DMS53 (cell line): Measurements from ENCODE around the gene KSR2.
"Not testable (repeated sequence)": the region's sequence is repeated elsewhere in the genome, so short reads cannot be mapped to it uniquely, and the experiment has no call there.

Source experiments
- DNase-seq: peaks from one replicate; lab custom pipeline; 2025; lab: John Stamatoyannopoulos, UW

The KSR2 gene

GRCh38 chr12:117629454-117629853 is 339.3 kb downstream of the KSR2 start:
- no peak for DNase-seq

GRCh38 chr12:117628711-117629110 is 340.1 kb downstream of the KSR2 start:
- not testable (repeated sequence) for DNase-seq

- no peak for DNase-seq
Observed at GRCh38 chr12:117622741-117623140, 346.0 kb downstream of the KSR2 start.

GRCh38 chr12:117622087-117622486 is 346.7 kb downstream of the KSR2 start:
- DNase-seq: no peak

GRCh38 chr12:117607778-117608177 is 361.0 kb downstream of the KSR2 start:
- DNase-seq: no peak

GRCh38 chr12:117606945-117607344 is 361.8 kb downstream of the KSR2 start:
- no peak for DNase-seq

- DNase-seq: no peak
Observed at GRCh38 chr12:117606024-117606423, 362.8 kb downstream of the KSR2 start.

- no peak for DNase-seq
Observed at GRCh38 chr12:117603316-117604113, 365.3 kb downstream of the KSR2 start.

GRCh38 chr12:117599849-117600248 is 368.9 kb downstream of the KSR2 start:
- no peak for DNase-seq

GRCh38 chr12:117596968-117597367 is 371.8 kb downstream of the KSR2 start:
- DNase-seq: peak; percentile 85

- DNase-seq: no peak
Observed at GRCh38 chr12:117595751-117596150, 373.0 kb downstream of the KSR2 start.

- DNase-seq: no peak
Observed at GRCh38 chr12:117594481-117594880, 374.3 kb downstream of the KSR2 start.

- DNase-seq: no peak
Observed at GRCh38 chr12:117593815-117594400, 374.9 kb downstream of the KSR2 start.

GRCh38 chr12:117592588-117593305 is 376.0 kb downstream of the KSR2 start:
- DNase-seq: no peak

- no peak for DNase-seq
Observed at GRCh38 chr12:117590999-117591398, 377.8 kb downstream of the KSR2 start.

GRCh38 chr12:117590386-117590785 is 378.4 kb downstream of the KSR2 start:
- DNase-seq: no peak

GRCh38 chr12:117589021-117589420 is 379.8 kb downstream of the KSR2 start:
- DNase-seq: no peak

- DNase-seq: peak; percentile 77
Observed at GRCh38 chr12:117587631-117588287, 381.0 kb downstream of the KSR2 start.

- DNase-seq: no peak
Observed at GRCh38 chr12:117583677-117584225, 385.0 kb downstream of the KSR2 start.

GRCh38 chr12:117583092-117583491 is 385.7 kb downstream of the KSR2 start:
- no peak for DNase-seq

- DNase-seq: no peak
Observed at GRCh38 chr12:117582135-117582784, 386.5 kb downstream of the KSR2 start.

- peak; percentile 12 for DNase-seq
Observed at GRCh38 chr12:117580718-117581062, 388.1 kb downstream of the KSR2 start.
